HG03097 (cell line): Measurements from ENCODE around the gene AMFR.

ENCODE experiments used
- ATAC-seq: cut with Tn5 transposase; IDR thresholded peaks from one replicate; pipeline ENCODE4 v1.9.1; 2021; ENCODE audit not compliant: unreplicated experiment, low FRiP score

Gene AMFR

DNA sequence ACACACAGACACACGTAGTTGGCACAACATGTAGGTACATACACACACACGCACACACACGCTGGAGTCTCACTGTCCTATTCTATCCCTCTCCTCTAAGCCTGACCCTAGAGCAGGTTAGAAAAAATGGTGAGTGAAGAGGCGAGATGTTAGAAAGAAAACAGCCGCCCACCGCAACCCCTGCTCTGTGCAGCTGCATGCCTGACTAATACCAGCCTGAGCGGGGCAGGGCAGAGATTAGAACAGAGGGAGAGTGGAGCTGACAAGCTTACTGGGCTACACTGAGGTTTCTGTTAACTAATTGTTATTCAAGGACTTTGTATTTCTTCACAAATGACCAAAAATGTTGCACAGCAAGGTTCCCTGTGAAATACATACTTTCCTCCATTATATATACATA lies 59.8 kb downstream of the AMFR start:
- no peak for ATAC-seq

DNA sequence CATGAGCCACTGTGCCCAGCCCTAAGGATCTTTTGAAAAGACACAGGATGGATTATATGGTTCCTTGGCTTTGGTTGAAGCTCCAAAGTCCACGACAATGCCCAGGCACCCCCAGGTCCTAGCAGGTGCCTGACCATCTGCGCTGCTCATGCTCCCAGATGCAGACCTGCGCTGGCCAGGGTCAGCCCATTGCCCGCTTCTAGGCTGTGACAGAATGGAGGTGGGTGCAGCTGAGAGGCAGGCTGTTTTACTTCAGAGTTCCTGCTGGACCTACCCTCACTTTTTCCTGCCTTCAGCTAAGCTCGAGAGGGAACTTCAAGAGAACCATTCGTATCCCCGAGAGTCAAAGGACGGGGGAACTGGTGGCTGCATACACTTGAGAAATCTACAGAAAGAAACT lies 60.5 kb downstream of the AMFR start:
- ATAC-seq: no peak

DNA sequence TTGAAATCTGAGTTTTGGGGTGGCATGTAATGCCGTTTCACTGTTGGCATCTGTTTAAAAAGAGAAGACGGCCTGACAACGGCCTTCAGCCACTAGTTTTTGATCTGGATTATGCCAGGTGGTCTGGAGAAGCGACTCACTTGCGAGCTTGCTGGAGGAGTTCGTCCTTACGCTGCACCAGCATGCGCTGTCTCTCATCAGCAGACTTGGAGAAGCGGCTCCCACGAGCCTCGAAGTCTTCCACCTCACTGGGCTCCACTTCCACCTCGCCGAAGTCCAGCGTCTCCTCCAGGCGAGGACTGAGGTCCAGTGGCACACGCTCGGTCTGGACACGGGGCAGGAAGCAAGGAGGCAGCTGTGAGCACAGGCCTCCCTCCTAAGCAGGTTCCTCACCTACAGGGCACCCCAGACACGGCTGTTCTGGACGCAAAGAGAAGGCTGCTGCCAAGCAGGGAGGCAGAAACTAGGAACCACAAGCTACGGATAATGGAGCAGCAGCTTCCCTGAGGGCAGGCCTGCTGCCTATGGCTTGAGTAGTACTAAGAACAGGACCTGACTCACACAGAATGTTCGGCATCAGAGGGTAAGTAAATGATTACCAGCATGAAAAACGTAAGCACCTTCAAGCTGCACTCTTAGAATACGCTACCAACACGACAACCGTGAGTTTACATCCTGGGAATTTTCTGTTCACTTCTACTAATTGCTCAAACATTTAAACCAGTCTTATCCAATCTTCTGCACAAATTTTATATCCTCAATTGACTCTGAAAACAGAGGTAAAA lies 61.4 kb downstream of the AMFR start:
- no peak for ATAC-seq

DNA sequence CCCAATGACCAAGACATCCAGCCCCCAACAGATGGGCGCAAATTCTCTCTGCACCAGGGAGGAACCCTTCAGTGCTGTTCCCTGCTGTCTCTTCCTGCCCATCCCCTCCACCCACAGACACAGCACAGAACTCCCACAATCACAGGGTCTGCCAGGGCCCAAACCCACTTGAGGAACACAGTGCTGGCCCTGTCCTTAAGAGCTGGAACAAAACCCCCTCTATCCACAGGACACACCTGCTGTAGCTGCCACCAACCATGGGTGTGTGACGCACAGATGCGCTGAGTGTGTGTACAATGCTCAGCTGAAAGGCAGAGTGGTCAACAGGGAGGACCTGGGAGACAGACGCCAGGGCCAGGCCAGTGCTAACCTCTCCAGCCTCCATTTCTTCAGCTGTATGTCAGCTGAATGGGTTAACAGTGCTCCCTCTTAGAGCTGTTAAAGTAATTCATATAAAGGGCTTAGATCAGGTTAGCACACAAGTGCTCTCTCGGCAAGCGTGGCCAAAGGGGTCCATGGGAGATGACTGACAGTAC lies 62.1 kb downstream of the AMFR start:
- no peak for ATAC-seq

DNA sequence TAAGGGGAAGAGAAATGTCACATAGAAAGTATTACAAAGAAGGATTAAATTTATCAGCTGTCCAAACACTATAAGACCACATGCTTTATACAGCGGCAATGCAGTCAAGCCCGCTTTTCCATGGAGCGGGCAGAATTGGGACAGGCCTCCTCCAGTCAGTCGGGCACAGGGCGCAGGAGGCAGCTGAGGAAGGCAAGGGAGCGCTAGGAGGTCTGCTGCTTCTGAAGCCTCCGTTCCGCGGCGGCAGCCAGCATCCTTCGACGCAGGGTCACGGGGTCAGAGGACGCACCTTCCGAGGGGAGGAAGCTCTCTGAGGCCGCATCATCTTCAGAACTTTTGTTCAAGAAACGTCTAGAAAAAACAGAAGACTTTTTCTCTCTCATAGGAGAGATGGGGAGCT lies 62.6 kb downstream of the AMFR start:
- no peak for ATAC-seq

DNA sequence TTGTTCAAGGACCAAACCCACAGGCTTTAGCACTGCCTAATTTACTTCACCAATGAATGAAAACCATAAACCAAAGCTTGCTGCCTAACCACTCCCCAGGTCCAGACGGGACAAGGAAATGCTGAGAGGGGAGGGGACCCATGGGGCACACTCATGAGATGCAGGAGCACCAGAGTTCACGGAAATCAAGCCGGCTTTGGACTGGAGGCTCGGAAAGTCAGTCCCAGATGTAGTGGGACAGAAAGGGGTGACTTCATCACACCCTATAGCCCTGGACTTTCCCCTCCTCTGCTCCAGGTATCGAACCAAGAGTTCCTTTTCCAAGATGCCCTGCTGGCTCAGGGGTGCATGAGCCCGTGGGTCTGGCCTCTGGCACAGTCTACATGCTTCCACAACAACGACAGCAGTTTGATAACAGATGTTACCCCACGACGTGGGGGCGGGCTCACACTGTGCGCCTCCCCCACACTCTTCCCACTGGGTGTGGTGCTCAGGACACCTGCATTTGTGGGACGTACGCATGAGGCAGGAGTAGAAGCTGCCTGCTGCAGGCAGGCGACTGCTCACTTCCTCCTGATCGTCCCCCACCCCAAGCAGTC lies 63.2 kb downstream of the AMFR start:
- ATAC-seq: no peak

DNA sequence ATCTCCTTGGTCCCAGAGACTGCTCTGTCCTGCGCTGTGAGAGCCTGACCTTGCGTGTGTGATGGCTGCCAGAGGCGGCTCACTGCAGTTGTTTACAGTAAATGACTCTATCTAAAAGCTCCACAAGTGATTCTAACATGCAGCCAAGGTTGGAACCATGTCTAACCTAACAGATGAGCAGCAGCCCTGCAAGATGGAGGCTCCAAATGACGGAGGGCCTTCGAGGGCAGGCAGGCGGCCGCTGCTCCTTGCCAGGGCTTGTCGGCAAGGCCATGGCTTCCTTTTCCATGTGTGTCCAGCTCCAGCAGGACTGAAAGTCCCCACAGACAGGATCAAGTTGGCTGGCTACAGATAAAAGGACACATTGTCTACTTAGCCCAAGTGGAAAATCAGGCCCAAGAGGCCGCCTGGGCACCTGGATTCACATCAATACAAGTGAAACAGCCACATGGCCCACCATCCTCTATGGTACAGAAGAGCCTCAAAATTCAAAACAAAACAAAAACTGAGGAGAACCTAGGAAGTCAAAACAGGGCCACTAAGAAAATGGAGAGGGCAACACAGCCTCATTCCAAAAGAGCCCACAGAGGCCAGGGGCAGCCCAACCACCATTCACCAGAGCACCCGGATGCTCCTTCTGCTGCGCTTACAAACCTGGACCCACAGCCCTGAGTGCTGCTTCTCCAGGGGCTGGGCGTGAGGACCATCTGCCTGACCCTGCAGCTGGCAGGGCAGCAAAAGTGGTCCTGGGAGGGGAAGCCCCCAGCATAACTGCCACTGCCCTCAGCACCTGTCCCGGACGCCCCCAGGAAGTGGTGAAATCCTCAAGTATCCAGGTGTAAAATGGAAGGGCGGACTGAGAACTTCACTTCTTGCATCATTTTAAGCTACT lies 65.0 kb downstream of the AMFR start:
- no peak for ATAC-seq

DNA sequence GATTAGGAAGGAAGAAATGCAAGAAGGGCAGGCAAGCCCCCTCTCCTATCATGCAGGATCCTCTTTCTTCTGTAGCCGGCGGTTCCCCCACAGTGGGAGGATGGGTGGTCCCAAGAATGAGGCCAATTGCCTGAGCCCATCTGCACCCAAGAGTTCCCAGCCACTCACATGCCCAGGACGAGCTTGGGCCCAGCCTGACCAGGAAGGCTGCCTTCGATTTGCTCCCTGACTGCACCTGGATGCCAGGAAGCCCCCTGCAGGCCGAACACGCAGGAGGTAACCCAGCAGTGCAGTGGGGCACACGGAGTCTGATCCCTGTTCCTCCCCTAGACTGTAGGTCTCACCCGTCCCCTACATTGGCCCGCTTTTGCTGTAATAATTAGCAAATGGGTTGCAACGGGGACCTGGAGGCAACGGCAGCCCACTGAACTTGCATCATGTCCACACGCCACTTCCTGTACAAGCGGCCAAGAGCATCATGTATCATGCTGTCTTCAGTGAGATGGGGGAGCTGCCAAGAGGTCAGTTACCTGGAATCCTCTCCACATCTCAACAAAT lies 67.5 kb downstream of the AMFR start:
- no peak for ATAC-seq

DNA sequence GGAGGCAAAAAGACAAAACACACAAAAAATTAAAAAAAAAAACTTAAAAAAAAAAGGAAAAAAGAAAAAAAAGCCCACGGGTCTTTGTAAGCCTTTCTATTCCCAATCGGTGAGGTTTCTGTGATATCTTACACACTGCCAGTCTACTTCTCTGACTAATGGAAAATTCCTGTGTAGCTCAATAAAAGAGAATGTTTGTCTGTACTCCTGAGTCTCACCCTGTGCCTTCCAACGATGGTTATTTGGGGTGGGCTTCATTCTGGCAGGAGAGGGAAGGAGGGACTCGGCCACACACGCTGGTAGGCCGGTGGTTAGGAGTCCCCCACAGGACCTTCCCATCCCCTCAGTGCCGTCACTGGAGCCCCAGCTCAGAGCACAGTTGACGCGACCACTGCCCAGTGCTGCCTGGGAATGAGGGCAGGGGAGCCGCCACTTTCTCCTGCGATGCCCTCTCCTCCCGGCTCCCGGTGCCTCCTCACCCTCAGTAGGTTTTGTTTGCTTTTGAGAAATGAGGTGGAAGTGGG lies 68.0 kb downstream of the AMFR start:
- ATAC-seq: no peak

DNA sequence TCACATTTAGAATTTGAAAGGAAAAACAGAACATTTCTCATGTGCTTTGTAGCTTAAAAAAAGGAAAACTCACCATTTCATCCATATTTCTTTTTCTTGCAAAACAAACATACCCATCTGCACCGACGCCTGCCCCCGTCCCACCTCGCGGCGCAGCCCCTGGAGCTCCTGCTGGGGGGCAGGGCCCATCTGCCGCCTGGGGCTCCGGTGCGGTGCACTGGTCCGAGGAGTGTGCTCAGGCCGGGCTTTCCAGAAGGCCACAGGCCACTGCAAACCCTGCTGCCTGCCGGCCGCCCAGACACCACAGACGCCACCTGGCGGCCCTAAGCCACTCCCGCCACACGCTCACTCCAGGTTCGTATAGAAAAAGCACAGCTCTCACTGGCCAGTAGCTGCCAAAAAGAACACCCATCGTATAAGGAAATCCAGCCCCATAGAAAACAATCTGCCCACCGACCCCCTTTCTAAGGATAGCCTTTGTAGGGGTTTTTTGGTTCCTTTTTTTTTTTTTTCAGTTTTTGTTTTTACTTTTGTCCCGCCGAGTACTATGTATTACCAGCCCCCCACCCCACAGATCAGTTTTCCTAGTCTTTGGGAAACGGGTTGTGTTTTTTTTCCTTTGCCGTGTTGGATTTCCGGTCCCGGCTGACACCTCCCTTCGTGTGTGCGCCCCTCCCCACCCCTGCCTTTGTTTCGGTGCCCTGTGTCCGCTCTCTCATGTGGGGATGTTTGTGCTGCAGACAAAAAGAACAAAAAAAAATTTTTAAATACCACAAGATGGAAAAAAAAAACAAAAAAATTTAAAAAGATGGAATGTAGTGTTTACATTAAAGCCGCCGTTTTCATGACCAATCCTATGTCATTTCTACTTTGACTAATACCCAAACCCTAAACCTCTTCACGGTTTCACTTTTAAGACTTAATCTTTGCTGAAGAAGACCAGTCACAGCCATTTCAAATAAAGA lies 68.8 kb downstream of the AMFR start:
- ATAC-seq: peak; percentile 93

DNA sequence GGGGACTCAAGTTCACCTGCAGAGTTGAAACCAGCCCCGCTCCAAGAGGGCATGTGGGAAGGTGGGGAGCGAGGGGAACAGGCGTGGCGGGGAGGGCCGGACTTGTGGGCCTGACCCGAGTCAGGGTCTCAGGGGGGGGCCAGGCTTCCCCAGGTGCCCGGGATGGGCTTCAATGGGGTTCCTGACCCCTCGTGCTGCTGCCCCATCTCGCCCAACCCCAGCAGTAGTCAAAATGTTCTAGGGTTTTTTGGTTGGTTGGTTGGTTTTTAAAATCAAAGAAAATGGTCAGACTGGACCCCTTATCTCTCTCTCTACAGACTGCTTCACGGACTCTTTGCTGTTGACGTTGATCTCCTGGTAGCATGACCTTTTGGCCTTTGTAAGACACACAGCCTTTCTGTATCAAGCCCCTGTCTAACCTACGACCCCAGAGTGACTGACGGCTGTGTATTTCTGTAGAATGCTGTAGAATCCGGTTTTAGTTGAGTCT lies 69.5 kb downstream of the AMFR start:
- no peak for ATAC-seq

DNA sequence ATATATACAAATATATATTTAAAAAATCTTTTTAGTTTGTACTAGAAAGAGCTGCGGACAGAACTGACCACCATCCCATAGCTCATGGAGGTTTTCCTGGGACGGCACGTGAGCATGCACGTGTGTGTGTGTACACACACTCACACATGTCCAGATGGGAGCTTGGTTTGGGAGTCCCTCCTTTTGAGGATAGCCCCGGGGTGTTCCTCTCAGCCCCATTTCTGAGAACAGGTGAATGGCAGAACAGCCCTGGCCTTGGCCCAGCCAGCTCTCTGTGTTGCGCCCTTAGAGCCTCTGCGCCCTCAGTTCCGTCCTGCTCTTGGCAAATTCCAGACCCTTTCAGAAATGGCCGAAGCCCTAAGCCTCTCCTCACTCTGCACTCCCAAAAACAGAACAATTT lies 70.1 kb downstream of the AMFR start:
- no peak for ATAC-seq

DNA sequence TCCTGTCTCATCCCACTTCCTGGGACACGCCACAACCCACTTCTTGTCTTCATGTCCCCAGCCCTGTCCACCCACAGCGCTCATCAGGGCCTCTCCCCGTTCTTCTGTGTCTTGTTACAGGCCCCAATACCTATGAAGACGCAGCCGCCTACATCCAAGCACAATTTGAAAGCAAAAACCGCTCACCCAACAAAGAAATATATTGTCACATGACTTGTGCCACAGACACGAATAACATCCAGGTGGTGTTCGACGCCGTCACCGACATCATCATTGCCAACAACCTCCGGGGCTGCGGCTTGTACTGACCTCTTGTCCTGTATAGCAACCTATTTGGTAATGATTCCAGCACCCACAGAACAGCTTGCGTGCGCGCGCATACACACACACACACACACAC lies 70.6 kb downstream of the AMFR start:
- ATAC-seq: no peak

DNA sequence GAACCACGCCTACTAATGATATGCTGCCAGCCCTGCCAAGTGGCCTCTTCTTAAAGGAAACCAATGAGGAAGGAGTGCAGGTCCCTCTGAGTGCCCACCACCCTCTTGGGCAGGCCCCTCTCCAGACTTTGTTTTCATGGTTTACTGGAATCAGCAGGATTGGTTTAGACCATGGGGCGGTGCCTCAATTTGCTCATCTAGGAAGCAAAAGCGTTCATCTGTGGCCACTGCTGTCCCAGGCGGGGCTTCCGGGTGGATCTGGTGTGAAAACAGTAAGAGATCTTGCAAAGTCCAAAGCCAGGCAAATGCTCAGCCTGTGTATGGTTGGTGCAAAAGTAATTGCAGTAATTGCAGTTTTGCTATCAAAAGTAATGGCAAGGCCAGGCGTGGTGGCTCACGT lies 71.3 kb downstream of the AMFR start:
- ATAC-seq: no peak

DNA sequence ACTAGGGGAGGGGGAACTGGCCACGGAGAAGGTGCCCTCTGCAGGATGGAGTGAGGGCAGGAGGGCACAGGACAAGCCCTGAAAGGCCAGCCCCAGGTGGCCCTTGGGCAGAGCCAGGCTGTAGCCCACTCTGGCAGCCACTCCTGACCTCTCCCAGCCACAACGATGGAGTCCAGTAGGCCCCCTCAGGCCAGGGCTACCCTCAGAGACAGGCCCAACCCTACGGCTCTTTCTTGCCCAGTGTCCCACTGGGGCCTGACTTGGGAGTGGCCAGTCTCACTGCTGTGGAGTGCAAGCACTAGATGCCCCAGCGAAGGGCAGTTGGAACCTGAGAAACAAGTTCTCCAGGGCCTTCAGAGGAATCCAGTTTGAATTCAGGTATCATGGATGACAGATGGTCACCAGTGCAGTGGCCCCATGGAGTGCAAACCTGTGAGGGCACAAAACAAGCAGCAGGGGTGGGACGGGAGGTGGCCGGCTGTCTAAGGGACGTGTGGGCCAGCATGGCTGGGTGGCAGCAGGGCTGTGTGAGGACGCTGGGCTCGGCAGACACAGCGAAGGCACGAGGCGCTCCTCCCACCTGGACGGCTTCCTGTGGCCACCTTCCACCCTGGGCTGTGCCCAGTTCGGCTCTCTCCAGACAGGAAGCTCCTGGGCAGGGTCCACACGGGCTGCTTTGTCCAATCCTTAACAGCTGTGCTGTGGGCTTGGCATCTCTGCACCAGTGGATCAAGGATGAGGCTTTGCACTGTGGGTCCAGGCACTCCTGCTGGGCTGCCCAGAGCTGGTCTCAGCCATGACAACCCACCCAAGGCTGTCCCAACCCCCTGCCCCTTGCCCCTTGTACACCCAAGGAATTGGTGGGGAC lies 72.1 kb downstream of the AMFR start:
- ATAC-seq: no peak

DNA sequence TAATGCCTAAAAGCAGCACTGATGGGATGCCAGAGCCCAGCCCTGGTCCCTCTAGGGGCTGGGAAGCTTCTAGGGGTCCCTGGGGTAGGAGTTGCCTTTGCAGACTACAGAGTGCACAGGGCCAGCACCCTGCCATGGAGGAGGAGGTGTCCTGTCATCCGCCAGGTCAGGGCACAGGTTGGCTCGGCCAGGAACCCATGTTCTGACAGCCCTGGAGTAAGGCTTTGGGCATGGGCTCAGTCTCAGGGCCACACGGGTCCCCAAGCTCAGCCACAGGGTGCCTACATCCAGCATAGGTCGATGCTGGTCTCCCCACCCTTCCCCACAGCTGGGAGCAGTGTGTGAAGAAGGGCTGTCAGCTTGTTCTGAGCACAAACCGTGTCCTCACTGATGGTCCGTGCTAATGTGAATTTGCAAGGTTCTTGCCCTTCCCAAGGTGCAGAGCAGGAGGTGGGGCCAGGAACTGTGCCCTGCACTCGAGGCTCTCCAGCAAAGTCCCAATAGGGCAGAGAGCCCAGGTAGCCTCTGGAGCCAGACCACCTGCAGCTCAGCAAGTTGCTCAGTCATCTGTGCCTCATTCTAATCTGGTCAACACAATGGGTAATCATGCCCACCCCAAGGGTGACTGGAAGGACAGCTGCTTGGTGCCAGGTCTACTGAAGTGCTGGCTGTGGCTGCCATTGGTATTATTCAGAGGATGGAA lies 72.8 kb downstream of the AMFR start:
- ATAC-seq: no peak

DNA sequence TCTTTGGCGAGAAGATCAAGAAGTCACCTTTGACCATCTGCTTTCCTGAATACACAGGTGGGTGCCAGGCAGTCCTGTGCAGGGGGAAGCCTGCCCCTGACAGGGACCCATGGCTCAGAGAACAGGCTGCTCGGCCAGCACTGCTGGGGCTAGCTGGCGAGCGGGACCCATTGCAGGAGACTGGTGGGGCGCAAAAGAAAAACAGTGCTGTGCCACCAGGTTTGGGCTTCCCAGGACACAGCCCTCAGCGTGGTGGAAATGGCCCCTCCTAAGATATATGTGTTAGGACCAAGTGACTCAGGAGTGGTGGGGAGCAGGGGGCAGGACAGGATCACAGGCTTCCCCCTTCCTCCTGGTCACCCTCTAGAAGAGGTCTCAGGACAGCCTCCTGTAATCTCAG lies 73.9 kb downstream of the AMFR start:
- ATAC-seq: no peak
